ENCODE measurements around the gene XRCC3. TPM values are rescaled to one million over a fixed set of nuclear protein-coding genes. Genes with fewer than 3 reads are reported as not detected.

XRCC3 gene
- total and polyA plus RNA-seq, 8 donors, result 9.2 to 26.0 (median 17.8) TPM

GRCh38 chr14:103716091-103716801, 995 bp upstream of the XRCC3 start:
- peak in 1 of 4 donors; percentile 91 for DNase-seq
- peaks cover 5 to 50% of the 10 kb centered on the region in 2 donors for H3K4me1 ChIP-seq
- peak overlapping the region; percentile 65 to 79 for H3K27ac ChIP-seq
- intact Hi-C loops (cut with DNase I), result no loop called here
- ATAC-seq, result peak; percentile 1
- no peak for TF ChIP-seq CTCF (IDR thresholded peaks at IDR 0.05)
- H3K4me3 ChIP-seq, result peak overlapping the region; percentile 62 to 77
- H3K36me3 ChIP-seq, result no peaks in the 10 kb centered on the region
- no peaks in the 10 kb centered on the region for H3K9me3 ChIP-seq
- no peaks in the 10 kb centered on the region for H3K27me3 ChIP-seq

GRCh38 chr14:103714063-103714724, 1.1 kb downstream of the XRCC3 start:
- peaks cover 5 to 56% of the 10 kb centered on the region in 2 donors for H3K4me1 ChIP-seq
- TF ChIP-seq CTCF (IDR thresholded peaks at IDR 0.05), result no peak

GRCh38 chr14:103713304-103714062, 1.8 kb downstream of the XRCC3 start:
- DNase-seq, result no peak
- Histone ChIP-seq H3K9me3 (no peaks in the 10 kb centered on the region), H3K4me1 (peaks cover 0 to 55% of the 10 kb centered on the region in 2 donors), H3K36me3 (peaks cover 0 to 12% of the 10 kb centered on the region in 2 donors), H3K27me3 (no peaks in the 10 kb centered on the region), H3K4me3 (no peak overlapping the region), H3K27ac (no peak overlapping the region)
- no peak for TF ChIP-seq CTCF (IDR thresholded peaks at IDR 0.05)
- ATAC-seq, result no peak
- intact Hi-C loops (cut with DNase I), result no loop called here

More at GRCh38 chr14:103714063-103714724, 1.1 kb downstream of the XRCC3 start:
- Histone ChIP-seq H3K27me3 (no peaks in the 10 kb centered on the region), H3K27ac (no peak overlapping the region), H3K9me3 (no peaks in the 10 kb centered on the region), H3K36me3 (peaks cover 0 to 8% of the 10 kb centered on the region in 2 donors), H3K4me3 (peak overlapping the region in 1 of 2 donors; percentile 77)
- intact Hi-C loops (cut with DNase I), result no loop called here
- ATAC-seq, result no peak
- DNase-seq, result no peak

GRCh38 chr14:103712633-103713247, 2.5 kb downstream of the XRCC3 start:
- peak overlapping the region; percentile 36 to 57 for H3K27ac ChIP-seq
- intact Hi-C loops (cut with DNase I), result no loop called here
- peak in 1 of 4 donors; percentile 80 for DNase-seq

More at GRCh38 chr14:103712633-103713247, 2.5 kb downstream of the XRCC3 start:
- no peak for TF ChIP-seq CTCF (IDR thresholded peaks at IDR 0.05)
- ATAC-seq, result no peak
- Histone ChIP-seq H3K27me3 (no peaks in the 10 kb centered on the region), H3K36me3 (peaks cover 0 to 20% of the 10 kb centered on the region in 2 donors), H3K4me1 (peaks cover 0 to 49% of the 10 kb centered on the region in 2 donors), H3K4me3 (no peak overlapping the region), H3K9me3 (no peaks in the 10 kb centered on the region)

Measured in left lung (tissue), 10 donors.